Osteocyte (in vitro differentiated cells): ENCODE results near the gene ABHD2. TPM values are rescaled to one million over a fixed set of nuclear protein-coding genes. Genes with fewer than 3 reads are reported as not detected.

Experiments
- DNase-seq: peaks from one replicate; pipeline ENCODE4 v3.0.0; 2021; ENCODE audit warnings: mixed read lengths; ENCODE audit not compliant: unreplicated experiment; ENCODE audit errors: extremely low spot score
- H3K27ac Mint-ChIP-seq: one replicate; pipeline ENCODE4 v1.8.0; 2021; ENCODE audit warnings: mild to moderate bottlenecking, mixed read lengths; ENCODE audit not compliant: unreplicated experiment
- H3K27me3 Mint-ChIP-seq: one replicate; pipeline ENCODE4 v1.8.0; 2021; ENCODE audit warnings: mixed read lengths; ENCODE audit not compliant: unreplicated experiment
- H3K36me3 Mint-ChIP-seq: one replicate; pipeline ENCODE4 v1.8.0; 2021; ENCODE audit warnings: mixed read lengths; ENCODE audit not compliant: unreplicated experiment
- H3K4me1 Mint-ChIP-seq: one replicate; pipeline ENCODE4 v1.8.0; 2021; ENCODE audit warnings: mixed read lengths; ENCODE audit not compliant: unreplicated experiment
- H3K4me3 Mint-ChIP-seq: one replicate; pipeline ENCODE4 v1.8.0; 2021; ENCODE audit warnings: mild to moderate bottlenecking, moderate library complexity, mixed read lengths; ENCODE audit not compliant: unreplicated experiment
- H3K9me3 Mint-ChIP-seq: one replicate; pipeline ENCODE4 v1.8.0; 2021; ENCODE audit warnings: mixed read lengths; ENCODE audit not compliant: unreplicated experiment
- total RNA-seq: library from RNA; stranded (reverse); gene quantifications from 2 replicates; pipeline ENCODE4 v1.2.1, GENCODE V29; 2021
- TF ChIP-seq, protein P1 (sequence below): fragments of 200-600 bp; sonication (generic); IDR thresholded peaks from 2 replicates; pipeline ENCODE4 v1.5.0; 2021; ENCODE audit warnings: antibody characterized with exemption, mild to moderate bottlenecking, moderate library complexity

The ABHD2 gene
- total RNA-seq, 1 donor from 2014 or later = 85.7 TPM

DNA sequence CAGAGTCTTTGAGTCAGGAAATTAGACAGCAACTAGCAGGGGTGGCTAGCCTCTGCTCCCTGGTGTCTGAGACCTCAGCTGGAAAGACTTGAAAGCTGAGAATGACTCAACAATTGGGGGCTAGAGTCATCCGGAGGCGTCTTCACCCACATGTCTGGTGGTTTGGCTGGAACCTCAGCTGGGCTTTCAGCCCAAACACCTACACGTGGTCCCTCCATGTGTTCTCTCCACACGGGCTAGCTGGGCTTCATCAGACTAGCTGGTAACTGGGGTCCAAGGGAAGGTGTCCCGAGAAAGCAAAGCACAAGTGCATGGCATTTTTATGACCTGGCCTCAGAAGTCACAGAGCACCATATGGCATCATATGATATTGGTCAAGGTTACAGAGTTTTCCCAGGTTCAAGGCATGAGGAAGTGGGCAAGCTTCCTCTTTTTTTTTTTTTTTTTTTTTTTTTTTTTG, 19.9 kb upstream of the ABHD2 start:
- H3K9me3 Mint-ChIP-seq = peaks cover 22% of the 10 kb centered on the region
- H3K4me1 Mint-ChIP-seq = no peaks in the 10 kb centered on the region
- no peaks in the 10 kb centered on the region for H3K27me3 Mint-ChIP-seq
- H3K27ac Mint-ChIP-seq = no peak overlapping the region
- TF ChIP-seq, protein P1, sequence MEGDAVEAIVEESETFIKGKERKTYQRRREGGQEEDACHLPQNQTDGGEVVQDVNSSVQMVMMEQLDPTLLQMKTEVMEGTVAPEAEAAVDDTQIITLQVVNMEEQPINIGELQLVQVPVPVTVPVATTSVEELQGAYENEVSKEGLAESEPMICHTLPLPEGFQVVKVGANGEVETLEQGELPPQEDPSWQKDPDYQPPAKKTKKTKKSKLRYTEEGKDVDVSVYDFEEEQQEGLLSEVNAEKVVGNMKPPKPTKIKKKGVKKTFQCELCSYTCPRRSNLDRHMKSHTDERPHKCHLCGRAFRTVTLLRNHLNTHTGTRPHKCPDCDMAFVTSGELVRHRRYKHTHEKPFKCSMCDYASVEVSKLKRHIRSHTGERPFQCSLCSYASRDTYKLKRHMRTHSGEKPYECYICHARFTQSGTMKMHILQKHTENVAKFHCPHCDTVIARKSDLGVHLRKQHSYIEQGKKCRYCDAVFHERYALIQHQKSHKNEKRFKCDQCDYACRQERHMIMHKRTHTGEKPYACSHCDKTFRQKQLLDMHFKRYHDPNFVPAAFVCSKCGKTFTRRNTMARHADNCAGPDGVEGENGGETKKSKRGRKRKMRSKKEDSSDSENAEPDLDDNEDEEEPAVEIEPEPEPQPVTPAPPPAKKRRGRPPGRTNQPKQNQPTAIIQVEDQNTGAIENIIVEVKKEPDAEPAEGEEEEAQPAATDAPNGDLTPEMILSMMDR = no peak
- H3K36me3 Mint-ChIP-seq = peaks cover 3% of the 10 kb centered on the region
- H3K4me3 Mint-ChIP-seq = no peak overlapping the region
- no peak for DNase-seq

GRCh38 chr15:89070197-89071124, 17.8 kb upstream of the ABHD2 start:
- Mint-ChIP-seq H3K4me1 (no peaks in the 10 kb centered on the region), H3K9me3 (peaks cover 15% of the 10 kb centered on the region), H3K27ac (no peak overlapping the region), H3K36me3 (peaks cover 3% of the 10 kb centered on the region), H3K27me3 (peaks cover 3% of the 10 kb centered on the region), H3K4me3 (no peak overlapping the region)
- no peak for DNase-seq
- TF ChIP-seq, protein P1 = no peak

DNA sequence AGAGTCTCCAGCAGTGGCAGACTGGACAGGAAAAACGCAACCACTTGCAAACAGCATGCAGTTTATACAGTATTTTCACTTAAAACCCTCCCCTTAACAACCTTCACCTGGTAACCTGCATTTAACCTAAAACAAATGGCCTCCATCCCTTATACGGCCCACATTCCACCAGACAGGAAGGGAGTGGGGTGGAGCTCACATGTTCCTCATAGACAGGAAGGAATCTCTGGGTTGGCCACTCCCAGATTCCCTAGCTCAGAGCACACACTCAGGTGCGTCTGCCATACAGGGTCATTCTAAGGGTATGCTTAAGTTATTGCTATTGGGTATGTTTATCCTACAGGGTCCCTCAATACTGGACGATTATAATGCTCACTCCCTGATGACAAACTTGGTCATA, 16.8 kb upstream of the ABHD2 start:
- H3K27me3 Mint-ChIP-seq = peaks cover 3% of the 10 kb centered on the region
- no peaks in the 10 kb centered on the region for H3K4me1 Mint-ChIP-seq

DNA sequence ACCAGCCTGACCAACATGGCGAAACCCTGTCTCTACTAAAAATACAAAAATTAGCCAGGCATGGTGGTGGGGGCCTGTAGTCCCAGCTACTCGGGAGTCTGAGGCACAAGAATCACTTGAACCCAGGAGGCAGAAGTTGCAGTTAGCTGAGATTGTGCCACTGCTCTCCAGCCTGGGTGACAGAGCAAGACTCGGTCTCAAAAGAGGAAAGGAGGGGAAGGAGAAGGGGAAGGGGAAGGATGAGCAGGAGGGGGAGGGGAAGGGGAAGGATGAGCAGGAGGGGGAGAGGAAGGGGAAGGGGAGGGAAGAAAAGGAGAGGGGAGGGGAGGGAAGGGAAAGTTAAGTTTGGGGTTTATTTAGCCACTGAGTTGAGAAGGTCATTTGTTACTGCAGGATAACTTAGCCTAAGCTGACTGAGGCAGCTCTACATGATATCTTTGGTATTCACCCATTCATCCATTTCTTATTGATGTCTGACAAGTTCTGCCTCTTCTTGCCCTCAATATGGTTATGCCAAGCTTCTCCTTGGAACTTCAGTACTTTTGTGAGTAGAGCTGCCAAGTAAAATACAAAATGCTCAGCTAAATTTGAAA, 15.9 kb upstream of the ABHD2 start:
- peaks cover 3% of the 10 kb centered on the region for H3K36me3 Mint-ChIP-seq
- DNase-seq = no peak
- TF ChIP-seq, protein P1 = no peak
- H3K4me3 Mint-ChIP-seq = no peak overlapping the region
- peaks cover 3% of the 10 kb centered on the region for H3K27me3 Mint-ChIP-seq
- H3K27ac Mint-ChIP-seq = no peak overlapping the region
- no peaks in the 10 kb centered on the region for H3K9me3 Mint-ChIP-seq
- H3K4me1 Mint-ChIP-seq = no peaks in the 10 kb centered on the region

More for the DNA sequence above, 16.8 kb upstream of the ABHD2 start:
- Mint-ChIP-seq H3K27ac (no peak overlapping the region), H3K9me3 (peaks cover 7% of the 10 kb centered on the region), H3K4me3 (no peak overlapping the region), H3K36me3 (peaks cover 3% of the 10 kb centered on the region)
- TF ChIP-seq, protein P1 = no peak
- no peak for DNase-seq

DNA sequence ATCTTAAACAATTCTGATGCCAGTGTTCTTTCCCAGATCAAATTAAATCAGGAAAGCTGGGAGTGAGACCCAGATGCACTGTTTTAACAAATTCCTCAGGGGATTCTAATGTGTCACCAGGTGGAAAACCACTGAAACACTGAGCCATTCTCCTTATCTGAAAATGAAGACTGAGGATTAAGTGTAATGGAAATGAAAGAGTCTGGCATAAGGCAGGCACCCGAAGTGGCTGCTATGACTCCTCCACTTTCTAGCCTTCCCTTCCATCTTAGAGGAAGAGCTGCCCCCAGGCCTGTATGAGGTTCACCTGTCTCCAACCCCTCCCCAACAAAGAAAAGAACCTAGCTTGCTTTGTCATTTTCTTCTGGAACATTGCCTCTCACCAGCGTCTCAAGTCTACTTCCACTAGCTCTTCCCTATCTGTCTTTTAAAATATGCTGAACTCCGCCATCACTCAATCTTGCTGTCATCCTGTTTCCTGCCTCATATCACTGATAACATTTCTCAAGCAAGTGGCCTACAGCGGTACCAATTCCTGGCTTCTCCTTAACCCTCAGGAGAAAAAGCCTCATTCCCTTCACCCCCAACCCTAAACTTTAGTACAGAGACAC, 13.7 kb upstream of the ABHD2 start:
- H3K9me3 Mint-ChIP-seq = no peaks in the 10 kb centered on the region
- H3K4me1 Mint-ChIP-seq = no peaks in the 10 kb centered on the region
- TF ChIP-seq, protein P1 = no peak
- DNase-seq = no peak
- H3K36me3 Mint-ChIP-seq = no peaks in the 10 kb centered on the region
- H3K4me3 Mint-ChIP-seq = no peak overlapping the region
- peaks cover 18% of the 10 kb centered on the region for H3K27me3 Mint-ChIP-seq
- no peak overlapping the region for H3K27ac Mint-ChIP-seq
